M059J (cell line): Measurements from ENCODE around the gene PCYT1B. TPM values are rescaled to one million over a fixed set of nuclear protein-coding genes. Genes with fewer than 3 reads are reported as not detected.
"Not testable (repeated sequence)": the region's sequence is repeated elsewhere in the genome, so short reads cannot be mapped to it uniquely, and the experiment has no call there.

ENCODE experiments used
- DNase-seq: peaks from one replicate; pipeline ENCODE4 v3.0.0-alpha.2; 2012; ENCODE audit warnings: low read depth
- total RNA-seq: library from RNA; depleted of rRNA; stranded (reverse); fragments of >200 nt; shearing (Covaris generic); gene quantifications from 2 replicates; pipeline ENCODE4 v1.2.3, GENCODE V29; 2014; rRNA removed

PCYT1B gene
- total RNA-seq = 0.57 and 4.6 TPM in 2 replicates

DNA sequence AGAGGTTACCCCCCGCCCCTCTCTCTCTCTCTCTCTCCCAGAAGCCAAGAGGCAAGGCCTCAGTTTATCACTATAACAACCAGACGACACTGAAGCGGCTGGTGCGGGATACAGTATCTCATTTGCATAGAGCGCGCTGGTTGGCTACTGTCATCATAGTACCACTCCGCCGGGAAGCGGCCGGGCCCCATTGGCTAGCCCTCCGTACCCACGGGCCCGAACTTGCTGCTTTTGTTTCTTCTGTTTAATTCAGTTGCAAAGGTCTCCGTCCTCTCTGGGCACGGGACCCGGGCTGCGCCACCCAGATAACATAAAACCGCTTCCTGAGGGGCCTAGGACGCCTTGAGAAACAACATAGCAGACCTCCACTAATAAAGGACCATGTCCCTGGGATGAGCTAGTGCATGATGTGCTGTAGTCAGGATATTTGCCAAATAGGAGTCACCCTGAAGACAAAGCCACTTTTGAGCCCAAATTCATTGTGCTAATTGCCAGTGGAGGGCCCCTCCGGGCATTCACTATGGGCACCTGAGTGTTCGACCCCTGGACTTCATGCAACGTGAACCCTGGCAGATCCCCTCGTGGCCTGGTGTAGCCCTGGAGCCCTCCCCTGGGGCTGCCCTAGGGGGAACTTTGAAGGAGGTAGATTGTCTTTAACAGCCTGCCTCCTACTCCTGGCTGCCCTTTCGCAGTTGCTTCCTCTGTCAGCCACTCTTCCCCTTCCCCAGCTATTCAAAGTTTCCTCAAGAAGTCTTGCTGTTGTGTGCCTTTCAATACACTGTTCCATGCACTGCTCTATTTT, at the start of gene PCYT1B:
Gene PCYT1B, minus strand, starts transcription at position 91 of the 802 bp plus-strand sequence. CDS start 242 bp downstream, outside the sequence.
- peak; percentile 72 for DNase-seq

DNA sequence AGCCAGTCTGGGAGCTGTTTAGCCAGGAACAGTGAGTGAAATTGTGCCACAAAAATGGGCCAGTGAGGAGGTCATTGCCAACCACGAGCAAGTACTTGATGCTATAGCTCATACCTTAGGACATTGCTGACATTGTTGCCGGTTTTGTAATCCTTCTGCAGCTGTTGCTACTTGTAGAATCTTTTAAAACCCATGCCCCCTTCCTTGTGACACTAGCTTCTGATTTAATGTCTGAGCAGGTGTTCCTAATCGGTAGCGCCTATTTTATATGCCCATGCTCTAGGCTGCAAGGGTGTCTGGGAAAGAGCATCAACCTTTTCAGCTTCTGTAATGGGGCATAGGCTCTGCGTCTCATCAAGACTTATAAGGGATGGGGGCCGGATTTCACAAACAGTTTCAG, 49.1 kb upstream of the PCYT1B start:
- no peak for DNase-seq

DNA sequence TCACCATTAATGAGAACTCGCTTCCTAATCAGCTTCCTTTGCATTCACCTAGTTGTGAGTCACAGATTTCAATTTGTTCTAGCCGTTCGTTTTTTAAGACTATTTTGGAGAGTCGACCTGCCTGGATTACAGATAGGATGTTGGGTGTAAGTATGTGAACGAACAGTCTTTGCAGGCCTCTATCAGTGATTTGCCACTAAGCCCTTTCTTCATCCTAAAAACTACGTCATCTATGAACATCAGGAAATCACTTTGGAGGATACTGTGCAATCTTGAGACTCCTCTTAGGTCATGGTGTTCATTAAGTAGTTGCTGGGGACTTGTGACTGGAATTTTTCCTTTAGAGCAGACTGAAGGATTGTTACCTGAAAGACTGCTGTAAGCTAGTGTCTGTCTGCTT, 47.7 kb upstream of the PCYT1B start:
- no peak for DNase-seq

DNA sequence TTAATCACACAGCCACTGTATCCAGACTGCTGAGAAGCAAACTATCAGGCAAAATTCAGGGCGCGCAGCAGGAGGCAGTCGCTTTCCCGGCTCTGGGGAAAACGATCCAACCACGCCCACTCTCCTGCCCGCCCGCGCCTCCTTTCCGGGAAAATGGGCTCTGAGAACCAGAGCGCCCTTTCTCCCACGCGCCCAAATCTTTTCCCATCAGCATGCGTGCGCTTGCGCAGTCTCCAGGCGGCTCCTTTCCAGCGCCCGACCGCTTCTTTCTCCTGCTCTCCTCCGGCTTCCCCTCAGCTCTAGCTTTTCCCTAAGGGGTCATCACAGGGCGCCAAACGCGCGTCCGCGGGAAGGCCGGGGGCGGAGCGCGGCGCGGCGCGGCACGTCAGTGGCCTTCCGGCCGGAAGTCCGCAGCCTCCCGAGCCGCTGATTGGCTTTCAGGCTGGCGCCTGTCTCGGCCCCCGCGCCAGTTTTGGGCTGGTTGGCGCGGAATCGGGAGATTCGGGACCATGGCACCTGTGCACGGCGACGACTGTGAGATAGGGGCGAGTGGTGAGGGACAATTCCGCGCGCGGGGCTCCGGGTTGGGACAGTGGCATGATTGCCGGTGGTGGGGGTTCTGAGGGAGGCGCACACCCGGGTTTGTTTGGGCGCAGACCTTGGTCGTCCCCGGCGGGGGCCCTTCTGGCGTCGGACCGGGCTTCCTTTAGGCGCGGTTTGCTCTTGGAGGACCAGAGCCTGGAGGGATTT, 46.5 kb upstream of the PCYT1B start, which contains the start of gene POLA1:
Gene POLA1, plus strand, starts transcription at position 466 of the 750 bp plus-strand sequence. Its CDS starts 44 bp downstream, at position 510.
- DNase-seq = peak; percentile 95

DNA sequence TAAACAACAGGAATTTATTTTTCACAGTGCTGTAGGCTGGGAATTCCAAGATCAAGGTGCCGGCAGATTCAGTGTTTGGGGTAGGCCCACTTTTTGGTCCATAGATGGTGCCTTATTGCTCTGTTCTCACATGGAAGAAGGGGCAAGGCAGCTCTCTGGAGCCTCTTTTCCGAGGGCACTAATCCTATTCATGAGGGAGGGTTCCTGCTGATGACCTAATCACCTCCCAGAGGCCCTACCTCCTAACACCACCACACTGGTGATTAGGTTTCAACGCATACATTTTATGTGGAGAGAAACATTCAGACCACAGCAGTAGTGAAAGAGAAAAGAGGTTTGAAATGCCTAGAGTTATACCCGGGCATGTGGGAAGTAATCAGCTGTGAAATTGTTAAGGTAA, 45.2 kb upstream of the PCYT1B start:
- DNase-seq = no peak

DNA sequence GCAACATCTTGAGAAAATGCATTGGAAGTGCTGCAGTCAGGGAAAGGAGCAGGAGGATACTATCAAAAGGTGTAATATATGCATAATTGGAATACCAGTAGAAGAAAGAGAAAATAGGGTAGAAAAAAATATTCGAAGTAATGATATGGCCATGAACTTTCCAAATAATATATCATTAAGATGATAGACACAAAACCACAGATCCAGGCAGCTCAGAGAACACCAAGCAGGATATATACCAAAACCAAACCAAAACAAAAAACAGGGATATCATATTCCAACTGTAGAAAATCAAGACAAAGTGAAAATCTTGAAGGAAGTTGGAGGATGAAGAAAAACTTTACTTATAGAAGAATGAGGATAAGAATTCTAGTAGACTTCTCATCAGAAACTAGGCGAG, 36.9 kb upstream of the PCYT1B start:
- no peak for DNase-seq

DNA sequence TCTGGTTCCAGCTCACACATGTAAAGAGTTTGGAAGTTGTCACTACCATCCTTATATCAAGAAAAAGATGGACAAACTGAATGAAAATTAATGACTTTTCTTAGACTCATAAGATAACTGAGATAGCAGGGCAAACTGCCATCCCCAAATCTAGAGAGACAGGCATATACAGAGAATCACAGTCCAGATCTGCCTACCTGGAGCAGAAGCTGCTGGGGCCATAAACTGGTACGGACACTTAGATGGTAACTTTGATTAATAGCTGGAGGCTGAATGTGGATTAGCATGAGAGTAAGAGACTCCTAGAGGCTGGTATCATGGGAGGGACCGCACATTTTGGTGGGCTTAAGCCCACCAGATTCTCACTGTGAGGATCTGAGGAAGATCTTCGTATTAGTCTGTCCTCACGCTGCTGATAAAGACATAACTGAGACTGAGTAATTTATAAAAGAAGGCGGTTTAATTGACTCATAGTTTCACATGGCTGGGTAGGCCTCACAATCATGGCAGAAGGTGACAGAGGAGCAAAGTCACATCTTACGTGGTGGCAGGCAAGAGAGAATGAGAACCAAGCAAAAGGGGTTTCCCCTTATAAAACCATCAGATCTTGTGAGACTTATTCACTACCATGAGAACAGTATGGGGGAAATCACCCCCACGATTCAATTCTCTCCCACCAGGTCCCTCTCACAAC, 35.7 kb upstream of the PCYT1B start:
- DNase-seq = no peak

DNA sequence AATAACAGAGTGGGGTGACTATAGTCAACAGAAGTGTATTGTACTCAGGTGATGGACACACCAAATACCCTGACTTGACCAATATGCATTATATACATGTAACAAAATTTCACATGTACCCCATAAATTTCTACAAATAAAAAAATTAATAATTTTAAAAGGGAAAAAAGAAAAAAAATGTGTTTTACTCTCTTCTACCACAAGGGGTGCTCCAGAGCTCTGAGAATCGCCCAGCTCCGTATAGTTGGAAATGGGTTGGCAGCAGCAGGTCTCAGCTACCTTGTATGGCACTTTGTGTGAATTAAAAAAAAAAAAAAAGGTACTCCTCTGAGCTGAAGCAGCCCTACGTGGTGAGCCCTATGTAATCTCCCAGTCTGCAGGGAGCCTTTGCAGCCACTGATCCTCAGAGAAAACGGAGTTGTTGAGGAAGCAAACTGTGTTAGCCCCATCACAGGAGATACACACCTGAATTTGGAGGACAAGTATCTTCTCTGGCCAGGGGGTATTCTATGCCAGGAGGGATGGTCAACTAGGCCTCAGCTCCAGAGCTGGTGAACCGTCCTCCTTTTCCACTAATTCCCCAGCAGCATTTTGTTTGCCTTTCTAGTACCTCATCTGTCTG, 29.4 kb upstream of the PCYT1B start:
- no peak for DNase-seq

DNA sequence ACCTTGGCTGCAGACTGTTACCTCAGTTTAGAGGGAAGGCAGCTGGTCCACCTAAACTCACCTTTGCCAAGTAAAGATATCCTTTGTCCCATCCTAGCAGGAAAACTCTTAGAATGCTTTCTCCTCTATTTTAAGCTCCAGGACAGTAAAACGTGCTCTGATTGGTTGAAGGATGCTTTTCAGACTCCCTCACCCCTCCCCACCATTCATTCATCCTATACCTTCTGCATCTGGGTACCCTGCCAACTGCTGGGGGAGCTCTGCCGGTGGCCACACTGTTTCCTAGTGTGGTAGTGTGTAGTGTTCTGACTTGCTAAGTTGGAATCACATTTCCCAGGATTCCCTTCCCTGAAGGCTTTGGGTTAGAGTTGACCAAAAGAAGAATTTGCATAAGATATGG, 26.3 kb upstream of the PCYT1B start:
- no peak for DNase-seq

DNA sequence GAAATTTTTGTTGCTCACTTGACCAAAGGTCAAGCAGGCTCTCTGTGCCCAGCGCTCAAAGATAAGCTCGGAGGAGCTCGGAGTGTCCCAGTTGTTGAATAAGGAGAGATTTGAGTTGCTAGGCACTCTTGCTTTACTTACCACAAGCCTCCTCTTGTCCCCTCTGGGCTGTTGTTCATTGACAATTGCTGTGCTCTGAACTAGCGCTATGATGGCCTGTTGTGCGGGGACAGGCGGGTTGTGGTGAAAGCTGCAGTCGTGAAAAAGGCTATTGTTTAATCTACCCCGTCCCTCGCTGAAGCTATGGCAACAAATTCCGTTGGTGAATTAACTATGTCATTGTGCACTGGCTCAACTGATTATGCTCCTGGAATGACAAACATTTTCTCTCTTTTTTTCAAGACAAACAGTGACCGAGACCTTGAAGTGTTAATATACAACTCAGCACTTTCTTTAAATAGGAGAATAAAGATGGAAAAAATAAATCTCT, 25.6 kb upstream of the PCYT1B start:
- DNase-seq = no peak

DNA sequence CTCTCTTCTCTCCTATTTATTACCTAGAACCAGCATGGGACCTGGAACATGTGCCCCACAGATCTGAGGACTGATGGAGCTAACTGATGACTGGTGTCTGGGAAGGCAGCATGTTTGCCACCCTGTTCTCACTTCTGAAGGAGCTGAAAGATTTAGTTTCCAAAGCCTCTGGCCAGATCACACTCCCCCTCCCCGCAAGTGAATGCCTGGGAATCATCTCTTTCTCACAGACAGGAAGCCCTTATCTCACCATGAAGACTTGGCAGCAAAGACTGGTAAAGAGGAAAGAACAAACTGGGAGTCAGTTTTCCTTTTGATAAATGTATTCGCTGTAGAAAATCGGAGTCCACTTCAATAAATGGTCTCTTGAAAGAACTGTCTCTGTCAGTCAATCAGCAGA, 21.0 kb upstream of the PCYT1B start:
- no peak for DNase-seq

DNA sequence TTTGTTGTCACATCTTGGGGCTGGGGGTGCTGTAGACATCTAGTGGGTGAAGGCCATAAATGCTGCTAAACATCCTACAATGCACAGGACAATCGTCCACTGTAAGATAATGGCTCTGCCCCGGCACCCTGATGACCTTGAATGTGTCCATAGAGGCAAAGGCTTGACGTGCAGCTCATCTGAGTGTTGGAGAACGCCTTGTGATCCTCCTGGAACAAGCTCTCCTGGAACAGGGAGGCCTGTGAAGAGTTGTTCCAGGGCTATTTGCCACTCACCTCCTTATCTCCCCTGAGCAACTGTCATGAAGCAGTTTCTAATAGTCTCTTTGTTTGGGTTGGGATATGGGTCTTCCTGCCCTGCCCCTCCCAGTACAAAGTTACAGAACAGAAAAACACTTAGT, 15.2 kb upstream of the PCYT1B start:
- DNase-seq = no peak

DNA sequence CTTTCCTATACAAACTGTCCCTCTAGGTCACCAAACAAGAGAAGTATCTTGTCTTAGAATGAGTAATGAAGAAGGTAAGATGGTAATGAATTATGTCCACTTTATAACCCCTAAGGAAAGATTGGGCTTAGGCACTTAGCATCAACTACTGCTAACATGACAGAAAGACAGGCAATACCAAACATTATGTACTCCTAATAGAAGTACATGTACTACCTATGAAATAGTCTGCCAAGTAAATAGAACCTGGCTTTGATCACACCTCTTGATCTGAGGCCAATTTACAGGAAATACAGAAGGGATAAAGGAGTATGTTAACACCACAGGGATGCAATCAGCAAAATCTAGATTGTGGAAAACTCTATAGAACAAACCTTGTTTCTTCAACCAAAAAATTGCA, 14.1 kb upstream of the PCYT1B start:
- no peak for DNase-seq

DNA sequence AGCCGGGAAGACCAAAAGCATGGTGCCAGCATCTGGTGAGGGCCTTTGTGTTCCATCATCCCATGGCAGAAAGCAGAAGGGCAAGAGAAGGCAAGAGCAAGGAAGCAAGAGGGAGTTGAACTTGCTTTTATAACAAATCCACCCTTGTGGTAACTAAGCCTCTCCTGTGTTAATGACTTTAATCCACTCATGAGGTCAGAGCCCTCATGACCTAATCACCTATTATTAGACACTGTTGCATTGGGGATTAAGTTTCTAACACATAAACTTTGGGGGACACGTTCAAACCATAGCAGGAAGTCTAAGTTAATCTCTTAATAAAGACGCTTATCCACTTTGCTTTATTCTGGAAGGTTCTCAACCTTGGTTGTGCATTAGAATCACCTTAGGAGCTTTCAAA, 12.5 kb upstream of the PCYT1B start:
- no peak for DNase-seq

DNA sequence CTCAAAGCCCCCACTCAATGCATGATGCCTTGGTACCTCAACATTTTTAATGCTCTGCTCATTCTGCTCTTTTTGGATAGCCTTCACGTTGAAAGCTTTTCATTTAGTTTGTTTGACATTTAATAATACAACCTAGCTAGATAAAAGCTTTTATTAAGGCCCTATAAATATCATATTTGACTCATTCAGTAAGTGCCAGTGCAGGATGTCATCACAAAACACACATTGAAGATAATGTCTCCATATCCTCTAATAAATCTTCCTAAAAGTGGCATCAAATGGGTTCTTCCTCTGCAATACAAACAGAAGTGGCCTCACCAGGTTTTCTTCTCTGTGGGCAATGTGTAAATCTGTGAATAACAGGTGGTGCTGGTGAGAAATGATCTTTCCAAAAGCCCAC, 12.0 kb upstream of the PCYT1B start:
- no peak for DNase-seq

DNA sequence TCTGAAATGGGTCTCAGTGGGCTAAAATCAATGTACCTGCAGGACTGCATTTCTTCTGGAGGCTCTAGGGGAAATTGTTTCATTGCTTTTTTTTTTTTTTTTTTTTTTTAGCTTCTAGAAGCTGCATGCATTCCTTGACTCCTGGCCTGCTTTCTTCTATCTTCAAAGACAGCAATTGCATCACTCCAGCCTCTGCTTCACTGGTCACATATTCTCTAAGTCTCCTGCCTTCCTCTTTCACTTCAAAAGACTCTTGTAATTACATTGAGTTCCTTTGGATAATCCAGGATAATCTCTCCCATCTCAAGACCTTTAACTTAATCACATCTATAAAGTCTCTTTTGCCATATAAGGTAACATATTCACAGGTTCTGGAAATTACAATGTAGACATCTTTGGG, 11.3 kb upstream of the PCYT1B start:
- no peak for DNase-seq

DNA sequence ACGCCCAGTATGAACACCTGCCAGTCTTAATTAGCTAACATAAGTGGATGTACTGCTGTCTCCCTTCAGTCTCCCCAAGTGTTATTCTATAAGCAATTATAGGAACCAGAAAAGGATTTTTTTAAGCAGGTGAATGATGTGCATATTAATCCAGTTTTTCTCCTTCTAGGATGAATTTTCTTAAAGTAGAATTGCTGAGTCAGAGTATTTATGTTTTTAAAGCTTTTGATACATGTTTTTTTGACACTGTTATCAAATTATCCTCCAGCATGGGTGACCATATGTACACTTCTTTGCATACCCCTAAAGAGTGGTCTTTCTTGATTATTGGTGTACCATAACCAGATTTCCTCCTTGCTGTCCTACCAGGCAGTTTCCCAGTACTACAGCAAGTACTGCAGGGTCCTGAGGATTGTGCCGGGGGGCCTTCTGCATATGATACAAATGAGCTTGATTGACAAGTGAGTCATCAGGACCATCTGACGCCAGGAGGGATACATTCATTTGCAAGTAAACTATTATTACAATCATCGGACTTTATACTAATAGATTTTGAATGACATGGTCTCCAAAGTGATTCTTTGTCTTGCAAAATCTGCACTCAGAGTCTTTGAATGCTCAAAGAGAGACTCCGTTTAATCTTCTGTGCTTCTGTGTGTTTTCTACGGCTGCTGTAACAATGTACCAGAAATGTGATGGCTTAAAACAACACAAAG, 10.7 kb upstream of the PCYT1B start:
- no peak for DNase-seq

DNA sequence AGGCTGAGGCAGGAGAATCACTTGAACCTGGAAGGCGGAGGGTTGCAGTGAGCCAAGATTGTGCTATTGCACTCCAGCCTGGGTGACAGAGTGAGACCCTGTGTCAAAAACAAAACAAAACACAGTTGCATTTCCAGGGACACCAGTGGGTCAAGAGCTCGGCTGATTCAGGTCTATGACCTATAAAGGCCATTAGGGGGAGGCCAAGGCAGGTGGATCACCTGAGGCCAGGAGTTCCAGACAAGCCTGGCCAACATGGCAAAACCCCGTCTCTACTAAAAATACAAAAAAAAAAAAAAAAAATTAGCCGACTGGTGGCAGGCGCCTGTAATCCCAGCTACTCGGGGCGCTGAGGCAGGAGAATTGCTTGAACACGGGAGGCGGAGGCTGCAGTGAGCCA, 8.5 kb upstream of the PCYT1B start:
- DNase-seq = not testable (repeated sequence)

DNA sequence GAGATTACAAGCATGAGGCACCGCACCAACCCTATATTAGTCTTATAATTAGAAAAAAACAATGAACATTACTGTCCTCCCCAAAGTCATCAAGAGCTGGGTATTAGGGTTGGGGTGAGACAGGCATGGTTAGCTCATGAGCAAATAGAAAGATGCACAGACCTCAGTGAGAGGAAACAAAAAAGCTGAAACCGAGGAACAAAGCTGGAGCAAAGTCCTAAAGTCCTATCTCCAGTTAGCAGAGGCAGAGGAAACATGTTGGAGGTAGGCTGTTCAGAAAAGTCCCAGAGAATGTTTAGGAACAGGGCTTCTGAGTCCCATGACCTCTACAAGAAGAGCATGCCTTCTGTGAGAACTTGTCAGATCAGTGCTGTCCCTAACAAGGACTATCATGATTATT, 4.6 kb upstream of the PCYT1B start:
- DNase-seq = no peak

DNA sequence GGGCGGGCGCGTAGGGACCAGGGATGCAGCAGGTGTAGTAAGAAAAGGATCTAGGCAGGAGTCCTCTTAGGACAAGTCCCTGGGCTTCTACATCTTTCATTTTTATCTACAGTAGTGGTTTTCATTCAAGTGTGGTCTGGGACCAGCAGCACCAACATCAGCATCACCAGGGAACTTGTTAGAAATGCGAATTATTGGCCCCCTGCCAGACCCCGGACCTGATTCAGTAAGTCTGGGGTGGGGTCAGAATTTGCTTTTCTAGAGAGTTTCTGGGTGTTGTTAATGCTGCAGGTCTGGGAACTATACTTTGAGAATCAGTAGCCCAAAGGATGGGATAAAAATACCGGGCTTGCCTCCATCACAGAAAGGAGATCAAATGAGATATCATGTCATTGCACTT, 1.3 kb upstream of the PCYT1B start:
- DNase-seq = no peak

DNA sequence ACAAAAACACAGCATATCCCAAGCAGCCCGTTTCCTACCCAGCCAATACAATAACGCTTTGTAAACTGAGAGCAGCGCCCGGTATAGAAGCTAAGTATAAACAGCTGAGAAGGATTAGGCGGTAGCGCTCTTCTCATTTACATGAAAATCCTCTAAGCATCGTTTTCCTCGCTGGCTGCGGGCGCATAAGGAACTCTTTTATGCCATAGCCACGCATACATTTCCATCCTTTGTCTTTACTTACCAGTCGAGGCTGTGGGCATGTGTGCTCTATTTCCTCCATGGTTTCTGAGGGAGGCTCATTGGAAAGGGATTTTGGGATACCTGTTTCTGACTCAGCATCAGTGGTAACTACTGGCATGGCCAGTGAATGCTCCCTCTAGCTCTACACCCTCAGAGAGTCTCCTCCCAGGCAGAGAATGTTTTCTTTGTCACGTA, 383 bp downstream of the PCYT1B start:
- no peak for DNase-seq
